OCI-LY1 (cell line): ENCODE data around the gene TMEM235.

Experiments
- H2AFZ ChIP-seq: fragments of 200-600 bp; sonication (generic), shearing (Covaris generic); 2 replicates; pipeline ENCODE4 v1.6.0; 2014; ENCODE audit warnings: antibody characterized with exemption, mild to moderate bottlenecking, low read length
- H3F3A ChIP-seq: fragments of 200-600 bp; sonication (generic), shearing (Covaris generic); 2 replicates; pipeline ENCODE4 v1.6.0; 2014; ENCODE audit warnings: mild to moderate bottlenecking, antibody characterized with exemption, low read length, moderate library complexity; ENCODE audit not compliant: insufficient read depth
- H3K27ac ChIP-seq: fragments of 200-600 bp; sonication (generic); 2 replicates; pipeline ENCODE4 v1.5.1; 2014; ENCODE audit warnings: low read length, mixed run types, mild to moderate bottlenecking, low read depth; ENCODE audit not compliant: poor library complexity, severe bottlenecking
- H3K27me3 ChIP-seq: fragments of 200-600 bp; sonication (generic); 2 replicates; pipeline ENCODE4 v1.6.0; 2014; ENCODE audit warnings: antibody characterized with exemption, mild to moderate bottlenecking, low read length, moderate library complexity; ENCODE audit not compliant: insufficient read depth
- H3K36me3 ChIP-seq: fragments of 200-600 bp; sonication (generic); 2 replicates; pipeline ENCODE4 v1.6.1; 2014; ENCODE audit warnings: mild to moderate bottlenecking, antibody characterized with exemption, low read length, moderate library complexity, mixed read lengths; ENCODE audit not compliant: insufficient read depth
- H3K4me1 ChIP-seq: fragments of 200-600 bp; sonication (generic); 2 replicates; pipeline ENCODE4 v1.5.1; 2014; ENCODE audit warnings: mild to moderate bottlenecking, low read length, moderate library complexity; ENCODE audit not compliant: insufficient read depth, severe bottlenecking
- H3K4me2 ChIP-seq: fragments of 200-600 bp; sonication (generic), shearing (Covaris generic); 2 replicates; pipeline ENCODE4 v1.6.1; 2014; ENCODE audit warnings: low read length
- H3K4me3 ChIP-seq: fragments of 200-600 bp; sonication (generic); 2 replicates; pipeline ENCODE4 v1.5.1; 2014; ENCODE audit warnings: low read length, low read depth, mild to moderate bottlenecking, mixed read lengths; ENCODE audit not compliant: poor library complexity, severe bottlenecking
- H3K79me2 ChIP-seq: fragments of 200-600 bp; shearing (Covaris generic); 2 replicates; pipeline ENCODE4 v1.6.1; 2016; ENCODE audit warnings: mixed run types, low read length, mixed read lengths; ENCODE audit not compliant: insufficient read depth
- H3K9ac ChIP-seq: fragments of 200-600 bp; sonication (generic), shearing (Covaris generic); 2 replicates; pipeline ENCODE4 v1.6.1; 2014; ENCODE audit warnings: mild to moderate bottlenecking, low read length, mixed read lengths
- H3K9me2 ChIP-seq: fragments of 200-600 bp; sonication (generic), shearing (Covaris generic); 2 replicates; pipeline ENCODE4 v1.6.1; 2014; ENCODE audit warnings: low read depth, mild to moderate bottlenecking, low read length, mixed read lengths
- H3K9me3 ChIP-seq: fragments of 200-600 bp; shearing (Covaris generic); 2 replicates; pipeline ENCODE4 v1.6.1; 2014; ENCODE audit warnings: low read length, mixed read lengths
- H4K20me1 ChIP-seq: fragments of 200-600 bp; sonication (generic), shearing (Covaris generic); 2 replicates; pipeline ENCODE4 v1.6.0; 2016; ENCODE audit warnings: mild to moderate bottlenecking, low read length; ENCODE audit not compliant: insufficient read depth
- EZH2 ChIP-seq: fragments of 200-600 bp; sonication (generic), shearing (Covaris generic); IDR thresholded peaks from 2 replicates; pipeline ENCODE4 v1.8.0; 2017; ENCODE audit warnings: borderline replicate concordance, mixed run types, mild to moderate bottlenecking, antibody characterized with exemption, low read length, moderate library complexity, mixed read lengths
- TF ChIP-seq, protein P1 (sequence below): fragments of 200-600 bp; sonication (generic), shearing (Covaris generic); IDR thresholded peaks from 2 replicates; pipeline ENCODE4 v1.5.1; 2017; ENCODE audit warnings: mild to moderate bottlenecking, antibody characterized with exemption, low read length, moderate library complexity, mixed read lengths

The TMEM235 gene

DNA sequence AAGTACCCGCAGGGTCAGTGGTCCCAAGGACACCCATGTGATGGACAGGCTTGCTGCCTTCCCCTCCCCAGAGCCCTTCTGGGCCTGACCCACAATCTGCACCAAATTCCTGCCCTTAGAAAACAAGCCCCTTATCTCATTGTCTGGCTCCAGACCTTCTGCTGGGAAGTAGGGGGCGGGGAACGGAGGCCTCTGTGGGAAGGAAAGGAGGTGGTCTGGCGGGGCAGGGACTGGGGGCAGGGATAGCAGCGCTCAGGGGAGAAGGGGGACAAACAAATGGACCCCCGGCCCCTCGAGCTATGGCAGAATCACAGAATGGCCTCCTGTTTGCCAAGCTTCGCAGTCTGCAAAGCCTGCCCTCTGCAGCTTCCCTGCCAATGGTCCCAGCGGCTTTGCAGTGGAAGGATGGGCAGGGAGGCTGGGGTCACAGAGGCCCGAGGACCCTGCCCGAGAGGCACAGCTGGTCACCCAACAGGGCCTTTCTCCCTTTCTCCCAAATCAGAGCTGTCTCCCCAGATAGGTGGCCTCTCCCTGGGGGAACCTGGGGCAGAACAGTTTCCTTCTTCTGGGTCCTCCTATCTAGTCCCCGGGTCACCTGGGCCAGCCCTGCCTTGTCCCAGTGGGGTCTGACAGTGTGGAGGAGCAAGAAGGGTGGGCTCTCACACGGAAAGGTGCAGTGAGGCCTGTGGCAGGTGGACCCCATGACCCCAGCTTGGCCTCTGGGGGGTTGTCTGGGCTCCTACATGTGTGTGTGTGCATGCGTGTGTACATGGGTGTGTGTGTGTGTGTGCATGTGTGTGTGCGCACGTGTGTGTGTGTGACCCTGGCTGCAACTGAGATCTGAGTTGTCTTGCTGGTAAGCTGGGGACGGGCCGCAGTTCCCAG, 25.5 kb downstream of the TMEM235 start:
- Histone ChIP-seq H3K79me2 (no peaks in the 10 kb centered on the region), H3K27me3 (peaks cover 12% of the 10 kb centered on the region; the same call in 1 of the 2 replicates), H4K20me1 (no peaks in the 10 kb centered on the region), H3K9me3 (no peaks in the 10 kb centered on the region), H3K4me3 (no peak overlapping the region), H3K4me2 (no peak overlapping the region), H3K9ac (no peak overlapping the region), H3K27ac (no peak overlapping the region), H3K36me3 (no peaks in the 10 kb centered on the region), H3K4me1 (peaks cover 21% of the 10 kb centered on the region), H3K9me2 (no peaks in the 10 kb centered on the region), H3F3A (no peaks in the 10 kb centered on the region), H2AFZ (no peak overlapping the region)
- TF ChIP-seq, protein P1, sequence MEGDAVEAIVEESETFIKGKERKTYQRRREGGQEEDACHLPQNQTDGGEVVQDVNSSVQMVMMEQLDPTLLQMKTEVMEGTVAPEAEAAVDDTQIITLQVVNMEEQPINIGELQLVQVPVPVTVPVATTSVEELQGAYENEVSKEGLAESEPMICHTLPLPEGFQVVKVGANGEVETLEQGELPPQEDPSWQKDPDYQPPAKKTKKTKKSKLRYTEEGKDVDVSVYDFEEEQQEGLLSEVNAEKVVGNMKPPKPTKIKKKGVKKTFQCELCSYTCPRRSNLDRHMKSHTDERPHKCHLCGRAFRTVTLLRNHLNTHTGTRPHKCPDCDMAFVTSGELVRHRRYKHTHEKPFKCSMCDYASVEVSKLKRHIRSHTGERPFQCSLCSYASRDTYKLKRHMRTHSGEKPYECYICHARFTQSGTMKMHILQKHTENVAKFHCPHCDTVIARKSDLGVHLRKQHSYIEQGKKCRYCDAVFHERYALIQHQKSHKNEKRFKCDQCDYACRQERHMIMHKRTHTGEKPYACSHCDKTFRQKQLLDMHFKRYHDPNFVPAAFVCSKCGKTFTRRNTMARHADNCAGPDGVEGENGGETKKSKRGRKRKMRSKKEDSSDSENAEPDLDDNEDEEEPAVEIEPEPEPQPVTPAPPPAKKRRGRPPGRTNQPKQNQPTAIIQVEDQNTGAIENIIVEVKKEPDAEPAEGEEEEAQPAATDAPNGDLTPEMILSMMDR, result no peak
- no peak for TF ChIP-seq EZH2

DNA sequence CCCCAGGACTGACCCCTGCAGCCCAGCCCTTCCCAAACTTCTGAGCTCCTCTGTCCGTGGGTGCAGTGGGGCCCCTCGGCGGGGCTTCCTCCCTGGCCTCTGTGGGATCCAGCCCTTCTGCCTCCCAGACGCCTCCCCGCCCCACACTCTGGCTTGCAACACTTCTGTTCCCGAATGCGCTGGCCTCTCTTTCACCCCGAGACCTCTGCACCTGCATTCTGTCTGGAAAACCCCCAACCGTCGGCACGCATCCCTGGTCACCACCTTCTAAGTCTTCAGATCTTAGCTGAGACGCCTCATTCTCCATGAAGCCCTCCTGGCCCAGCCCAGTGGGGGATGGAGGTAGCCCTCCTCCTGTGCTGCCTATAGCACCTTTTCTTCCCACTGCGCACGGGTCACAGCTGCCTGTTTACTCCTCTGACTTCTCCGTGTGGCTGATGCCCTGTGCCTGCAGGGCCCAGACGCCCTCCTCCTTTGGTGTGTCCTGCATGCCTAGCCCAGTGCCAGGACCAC, 26.4 kb downstream of the TMEM235 start:
- Histone ChIP-seq H2AFZ (no peak overlapping the region), H3K4me2 (no peak overlapping the region), H3K4me3 (no peak overlapping the region), H3F3A (no peaks in the 10 kb centered on the region), H3K4me1 (peaks cover 12% of the 10 kb centered on the region), H4K20me1 (no peaks in the 10 kb centered on the region), H3K27me3 (peaks cover 12% of the 10 kb centered on the region; the same call in 1 of the 2 replicates), H3K36me3 (no peaks in the 10 kb centered on the region), H3K9ac (no peak overlapping the region), H3K79me2 (no peaks in the 10 kb centered on the region), H3K9me2 (no peaks in the 10 kb centered on the region), H3K9me3 (no peaks in the 10 kb centered on the region), H3K27ac (no peak overlapping the region)
- TF ChIP-seq, protein P1, result no peak
- TF ChIP-seq EZH2, result no peak

DNA sequence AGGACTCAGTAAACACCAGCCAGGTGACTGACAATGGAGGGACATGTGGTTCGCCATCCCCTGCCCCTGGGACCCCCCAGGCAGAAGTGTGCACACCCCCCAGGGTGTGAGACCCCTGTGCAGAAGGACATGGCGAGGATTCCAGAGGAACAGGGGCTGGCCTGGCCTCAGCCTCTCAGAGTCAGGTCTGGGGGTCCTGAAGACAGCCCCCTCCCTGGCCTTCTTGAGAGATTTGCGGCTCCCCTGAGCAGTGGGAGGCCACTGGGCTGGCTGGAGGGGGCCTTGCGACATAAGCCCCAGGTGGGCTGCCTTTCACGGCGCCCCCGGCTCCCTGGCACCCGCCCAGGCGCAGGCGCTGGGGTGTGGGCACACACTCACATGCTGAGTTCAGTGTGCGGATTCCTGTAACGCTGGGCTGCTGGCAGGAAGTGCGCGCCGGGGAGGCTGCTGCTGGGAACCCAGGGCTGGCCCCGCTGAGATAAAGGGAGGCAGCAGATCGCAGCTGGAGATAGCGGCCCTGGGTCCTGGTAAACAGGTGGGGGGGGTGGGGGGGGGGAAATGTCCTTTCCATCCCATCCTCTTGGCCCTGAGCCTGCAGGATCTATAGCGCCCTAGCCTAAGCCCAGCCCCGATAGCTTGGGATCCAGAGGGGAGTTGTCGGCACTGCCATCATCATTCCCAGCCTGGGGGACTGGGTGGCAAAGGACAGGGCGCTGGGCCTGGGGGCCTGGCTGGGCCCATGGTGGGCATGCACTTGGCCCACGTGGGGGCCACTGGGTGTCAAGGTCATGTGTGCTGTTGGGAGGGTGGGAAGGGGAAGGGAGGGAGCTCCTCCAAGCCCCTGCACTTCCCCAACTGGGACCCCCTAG, 27.1 kb downstream of the TMEM235 start:
- Histone ChIP-seq H3K4me1 (peaks cover 5% of the 10 kb centered on the region), H3K79me2 (no peaks in the 10 kb centered on the region), H3K9me3 (no peaks in the 10 kb centered on the region), H3K27ac (no peak overlapping the region), H4K20me1 (no peaks in the 10 kb centered on the region), H3K4me3 (no peak overlapping the region), H3K4me2 (no peak overlapping the region), H2AFZ (no peak overlapping the region), H3F3A (no peaks in the 10 kb centered on the region), H3K9me2 (no peaks in the 10 kb centered on the region), H3K36me3 (no peaks in the 10 kb centered on the region), H3K27me3 (peaks cover 12% of the 10 kb centered on the region; the same call in 1 of the 2 replicates), H3K9ac (no peak overlapping the region)
- TF ChIP-seq, protein P1, result no peak
- TF ChIP-seq EZH2, result no peak
